GM19468 (cell line): ENCODE data around the gene NLRC5.
"Not testable (repeated sequence)": the region's sequence is repeated elsewhere in the genome, so short reads cannot be mapped to it uniquely, and the experiment has no call there.

Source experiments
- ATAC-seq: cut with Tn5 transposase; IDR thresholded peaks from one replicate; pipeline ENCODE4 v1.9.1; 2021; ENCODE audit warnings: mild to moderate bottlenecking, moderate library complexity, moderate number of reproducible peaks; ENCODE audit not compliant: unreplicated experiment; ENCODE audit errors: extremely low read depth

NLRC5 gene

DNA sequence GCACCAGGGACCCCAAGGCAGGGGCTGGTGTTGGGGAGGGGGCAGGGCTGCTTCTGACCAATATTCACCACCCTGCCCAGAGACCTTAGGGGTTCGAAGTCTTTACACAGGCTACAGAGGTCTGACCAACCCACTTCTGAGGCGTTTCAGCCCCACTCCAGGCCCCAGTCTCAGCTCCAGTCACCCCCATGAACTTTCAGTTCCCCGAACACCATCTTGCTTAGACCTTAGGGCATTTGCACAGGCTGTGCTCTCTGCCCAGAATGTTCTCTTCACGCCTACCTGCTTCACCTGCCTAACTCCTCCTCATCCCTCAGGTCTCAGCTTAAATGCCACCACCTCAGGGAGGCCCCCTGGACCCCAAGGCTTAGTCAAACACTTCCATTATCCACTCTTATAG lies 77.3 kb downstream of the NLRC5 start:
- no peak for ATAC-seq

DNA sequence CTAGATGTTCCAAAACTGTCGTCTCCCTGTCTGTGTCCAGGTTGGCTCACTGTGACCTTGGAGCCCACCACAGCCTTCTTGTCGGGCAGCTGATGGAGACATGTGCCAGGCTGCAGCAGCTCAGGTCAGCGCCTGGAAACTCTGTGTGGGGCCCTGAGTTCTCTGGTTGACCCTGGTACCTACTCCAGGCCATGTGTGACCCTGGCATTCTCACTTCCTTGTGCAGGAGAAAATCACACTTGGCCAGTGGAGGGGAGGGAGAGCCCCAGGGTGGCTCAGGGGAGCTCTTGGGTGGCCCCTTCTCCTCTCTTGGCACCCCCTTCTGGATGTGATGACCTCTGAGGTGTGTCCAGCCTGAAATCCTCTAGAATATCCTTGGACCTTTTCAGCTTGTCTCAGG lies 78.0 kb downstream of the NLRC5 start:
- no peak for ATAC-seq

DNA sequence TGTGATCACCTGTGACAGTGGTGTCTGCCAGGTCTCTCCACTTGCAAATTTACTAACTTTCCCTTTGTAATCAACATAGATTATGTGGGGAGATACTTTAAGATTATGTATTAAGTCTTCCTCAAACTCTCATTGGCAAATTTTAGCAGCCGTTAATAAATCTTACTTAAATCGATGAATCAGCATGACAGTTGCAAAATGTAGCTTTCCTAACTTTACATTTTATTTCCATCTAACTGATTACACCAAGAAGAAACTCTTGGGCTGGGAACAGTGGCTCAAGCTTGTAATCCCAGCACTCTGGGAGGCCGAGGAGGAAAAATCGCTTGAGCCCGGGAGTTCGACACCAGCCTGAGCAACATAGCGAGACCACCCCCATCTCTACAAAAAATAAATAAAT lies 79.7 kb downstream of the NLRC5 start:
- no peak for ATAC-seq

DNA sequence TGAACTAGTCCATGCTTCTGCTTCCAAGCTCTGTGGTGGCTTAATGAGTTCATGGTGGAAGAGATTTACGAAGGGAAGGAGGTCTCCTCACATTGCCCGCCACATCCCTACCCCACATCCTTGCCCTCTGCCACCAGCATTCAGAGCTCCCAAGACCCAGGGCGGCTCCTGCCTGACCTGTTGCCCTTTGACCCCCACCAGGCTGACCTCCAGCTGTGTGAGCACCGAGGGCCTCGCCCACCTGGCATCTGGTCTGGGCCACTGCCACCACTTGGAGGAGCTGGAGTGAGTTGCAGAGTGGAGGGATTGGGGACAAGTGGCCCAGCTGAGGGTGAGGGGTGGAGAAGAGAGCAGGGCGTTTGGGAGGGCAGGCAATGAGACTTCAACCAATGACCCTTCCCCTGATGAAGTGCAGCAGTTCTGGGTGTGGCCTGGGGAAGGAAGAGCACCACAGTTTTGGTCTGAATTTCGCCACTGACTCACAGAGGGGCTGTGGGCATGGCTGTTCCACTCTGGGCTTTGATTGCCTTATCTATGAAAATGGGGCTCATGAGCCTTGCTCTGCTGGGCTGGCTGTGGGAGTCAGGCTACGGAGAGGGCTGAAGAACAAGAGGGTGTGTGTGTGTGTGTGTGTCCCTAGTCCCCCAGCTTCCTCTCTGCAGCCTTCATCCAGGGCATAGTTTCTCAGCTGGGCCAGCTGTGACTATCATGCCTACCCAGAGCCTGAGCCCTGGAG lies 80.4 kb downstream of the NLRC5 start:
- ATAC-seq, result no peak

DNA sequence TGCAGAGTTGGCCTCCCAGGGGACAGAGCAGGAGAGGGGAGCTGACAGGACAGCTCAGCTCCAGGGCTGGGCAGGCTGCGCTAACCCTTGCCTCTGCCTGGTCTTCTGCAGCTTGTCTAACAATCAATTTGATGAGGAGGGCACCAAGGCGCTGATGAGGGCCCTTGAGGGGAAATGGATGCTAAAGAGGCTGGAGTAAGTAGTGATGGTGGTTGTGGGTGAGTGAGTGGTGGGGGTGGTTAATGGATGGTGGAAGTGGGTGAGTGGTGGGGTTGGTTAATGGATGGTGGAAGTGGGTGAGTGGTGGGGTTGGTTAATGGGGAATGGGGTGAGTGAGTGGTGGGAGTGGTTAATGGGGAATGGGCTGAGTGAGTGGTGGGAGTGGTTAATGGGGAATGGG lies 81.1 kb downstream of the NLRC5 start:
- no peak for ATAC-seq

DNA sequence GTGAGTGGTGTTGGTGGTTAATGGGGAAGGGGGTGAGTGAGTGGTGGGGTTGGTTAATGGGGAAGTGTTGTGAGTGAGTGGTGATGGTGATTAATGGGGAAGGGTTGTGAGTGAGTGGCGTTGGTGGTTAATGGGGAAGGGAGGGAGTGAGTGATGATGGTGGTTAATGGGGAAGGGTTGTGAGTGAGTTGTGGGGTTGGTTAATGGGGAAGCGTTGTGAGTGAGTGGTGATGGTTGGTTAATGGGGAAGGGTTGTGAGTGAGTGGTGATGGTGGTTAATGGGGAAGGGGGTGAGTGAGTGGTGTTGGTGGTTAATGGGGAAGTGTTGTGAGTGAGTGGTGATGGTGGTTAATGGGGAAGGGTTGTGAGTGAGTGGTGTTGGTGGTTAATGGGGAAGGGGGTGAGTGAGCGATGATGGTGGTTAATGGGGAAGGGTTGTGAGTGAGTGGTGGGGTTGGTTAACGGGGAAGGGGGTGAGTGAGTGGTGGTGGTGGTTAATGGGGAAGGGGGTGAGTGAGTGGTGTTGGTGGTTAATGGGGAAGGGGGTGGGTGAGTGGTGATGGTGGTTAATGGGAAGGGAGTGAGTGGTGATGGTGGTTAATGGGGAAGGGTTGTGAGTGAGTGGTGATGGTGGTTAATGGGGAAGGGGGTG lies 81.8 kb downstream of the NLRC5 start:
- not testable (repeated sequence) for ATAC-seq

DNA sequence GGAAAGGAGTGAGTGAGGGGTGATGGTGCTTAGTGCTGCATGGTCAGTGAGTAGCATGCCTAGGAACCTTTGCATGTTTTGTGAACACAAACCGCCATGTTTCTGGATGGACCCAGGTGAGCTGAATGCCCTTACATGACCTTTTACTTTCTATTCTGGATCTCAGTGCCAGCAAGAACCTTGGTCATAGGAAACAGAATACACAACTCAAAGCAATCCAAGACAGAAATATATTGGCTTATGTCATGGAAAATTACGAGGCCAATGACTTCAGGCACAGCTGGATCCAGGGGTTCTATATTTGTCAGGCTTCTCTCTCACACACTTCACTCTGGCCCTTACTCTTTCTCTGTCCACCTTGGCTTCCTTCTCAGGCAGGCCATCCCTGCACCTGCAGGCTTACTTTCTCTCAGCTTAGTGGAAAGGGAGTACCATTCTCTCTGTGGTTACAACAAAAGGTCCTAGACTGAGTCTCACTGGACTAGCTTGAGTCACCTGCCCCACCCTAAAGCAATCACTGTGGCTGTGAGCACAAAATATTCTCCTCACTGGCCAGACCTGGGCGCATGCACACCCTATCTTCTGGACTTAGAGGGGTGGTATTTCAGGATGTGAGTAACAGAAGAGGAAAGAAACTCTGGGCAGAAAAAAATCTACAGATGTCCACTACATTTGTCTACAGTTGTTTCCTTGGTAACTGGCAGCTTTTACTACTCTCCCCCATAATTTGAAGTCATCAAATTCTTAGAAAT lies 82.7 kb downstream of the NLRC5 start:
- no peak for ATAC-seq

DNA sequence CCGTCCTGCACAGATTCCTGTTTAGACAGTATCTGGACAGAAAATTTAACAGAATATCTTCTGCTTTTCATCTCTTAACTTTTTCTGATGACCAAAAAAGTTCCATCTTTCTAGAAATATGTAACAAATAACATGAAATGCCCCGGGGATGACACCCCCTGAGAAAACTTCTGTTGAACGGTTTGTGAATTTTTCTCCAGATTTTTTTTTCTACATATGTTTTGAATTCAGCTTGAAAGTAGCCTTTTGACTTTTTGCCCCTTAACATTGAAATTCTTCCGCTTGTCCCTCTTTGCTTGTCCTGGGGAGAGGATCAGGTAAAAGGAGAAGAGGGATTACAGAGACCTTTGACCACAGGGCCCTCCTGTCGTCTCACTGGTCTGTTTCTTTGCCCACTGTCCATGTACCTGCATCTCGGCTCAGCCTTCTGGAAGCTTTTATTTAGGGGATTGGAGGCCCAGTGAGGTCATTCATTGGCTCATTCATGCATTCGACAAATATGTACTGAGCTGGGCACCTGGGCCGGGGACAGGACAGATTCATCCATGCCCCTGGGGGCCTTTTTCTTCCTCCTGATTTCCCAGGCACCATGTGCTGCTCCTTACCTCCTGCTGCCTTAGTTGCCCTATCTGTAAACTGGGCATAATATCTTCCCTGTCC lies 83.4 kb downstream of the NLRC5 start:
- ATAC-seq, result no peak

DNA sequence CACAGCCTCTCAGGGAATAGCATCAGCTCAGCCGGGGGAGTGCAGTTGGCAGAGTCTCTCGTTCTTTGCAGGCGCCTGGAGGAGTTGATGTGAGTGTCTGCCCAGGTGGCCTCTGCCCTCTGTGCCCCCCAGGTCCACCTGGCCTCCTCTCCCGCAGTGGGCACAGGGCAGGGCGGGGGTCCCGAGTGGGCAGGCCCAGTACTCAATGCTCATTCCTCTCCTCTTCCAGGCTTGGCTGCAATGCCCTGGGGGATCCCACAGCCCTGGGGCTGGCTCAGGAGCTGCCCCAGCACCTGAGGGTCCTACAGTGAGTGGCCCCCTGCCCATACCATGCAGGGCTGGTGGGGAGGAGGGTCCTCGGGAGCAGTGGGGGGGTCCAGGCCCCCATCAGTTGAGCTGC lies 88.4 kb downstream of the NLRC5 start:
- ATAC-seq, result no peak

DNA sequence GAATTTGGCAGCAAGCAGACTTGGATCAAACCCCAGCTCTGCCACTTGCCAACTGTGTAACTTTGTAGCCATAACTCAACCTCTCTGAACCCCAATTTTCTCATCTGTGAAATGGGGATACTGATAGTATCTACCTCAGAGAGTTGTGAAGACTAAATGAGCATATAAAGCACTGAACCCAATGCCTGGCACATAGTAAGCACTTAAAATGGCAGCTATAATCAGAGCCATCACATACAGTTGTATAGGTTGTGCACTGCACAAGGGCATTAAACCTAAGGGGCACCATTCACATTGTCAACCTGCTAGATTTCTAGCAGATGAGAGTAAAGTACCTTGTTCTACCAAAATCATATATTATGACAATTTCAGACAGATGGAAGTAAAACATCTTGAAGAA lies 92.4 kb downstream of the NLRC5 start:
- no peak for ATAC-seq

DNA sequence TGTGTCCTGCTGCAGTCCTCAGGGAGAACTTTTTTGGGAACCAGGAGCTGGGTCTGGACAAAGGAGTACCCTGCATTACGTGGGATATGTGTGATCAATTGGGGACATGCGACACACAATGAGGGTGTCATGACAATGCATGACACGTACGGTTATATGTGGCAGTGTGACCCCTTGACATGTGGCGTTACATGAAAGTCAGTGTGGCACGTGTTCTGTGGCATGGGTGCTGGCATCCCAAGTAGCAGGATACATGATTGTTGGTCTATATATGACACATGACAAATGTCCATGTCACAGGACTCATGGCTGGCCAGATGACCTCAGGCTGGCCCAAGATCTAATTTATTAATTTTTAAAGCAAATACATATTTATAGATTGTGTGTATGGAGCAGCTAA lies 93.3 kb downstream of the NLRC5 start:
- no peak for ATAC-seq

DNA sequence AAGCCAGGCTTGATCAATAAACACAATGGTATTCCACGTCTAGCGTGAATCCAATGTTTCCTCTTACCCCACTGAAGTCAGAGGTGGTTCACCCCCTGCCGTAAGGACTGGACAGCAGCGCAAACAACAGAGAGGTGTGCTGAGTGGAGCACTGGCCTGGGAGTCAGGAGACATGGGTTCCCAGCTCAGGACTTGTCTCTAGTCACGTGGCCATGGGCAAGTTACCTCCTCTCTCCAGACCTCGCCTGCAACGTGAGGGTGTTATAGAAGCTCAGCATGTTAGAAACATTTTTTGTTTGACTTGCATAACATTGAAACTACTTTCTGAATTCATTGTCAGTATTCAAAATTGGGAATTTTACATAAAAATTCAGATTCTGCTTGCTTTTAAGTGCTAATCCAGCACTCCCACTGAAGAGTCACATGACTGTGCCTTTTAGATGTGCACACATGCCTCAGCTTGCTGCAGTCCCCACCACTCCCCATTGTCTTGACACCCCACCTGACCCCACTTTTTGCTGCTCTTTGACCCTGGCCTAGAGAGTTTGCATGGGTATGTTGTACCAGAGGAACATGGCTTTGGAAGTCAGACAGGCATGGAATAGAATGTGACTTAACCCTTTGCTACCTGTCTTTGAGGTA lies 94.2 kb downstream of the NLRC5 start:
- no peak for ATAC-seq

DNA sequence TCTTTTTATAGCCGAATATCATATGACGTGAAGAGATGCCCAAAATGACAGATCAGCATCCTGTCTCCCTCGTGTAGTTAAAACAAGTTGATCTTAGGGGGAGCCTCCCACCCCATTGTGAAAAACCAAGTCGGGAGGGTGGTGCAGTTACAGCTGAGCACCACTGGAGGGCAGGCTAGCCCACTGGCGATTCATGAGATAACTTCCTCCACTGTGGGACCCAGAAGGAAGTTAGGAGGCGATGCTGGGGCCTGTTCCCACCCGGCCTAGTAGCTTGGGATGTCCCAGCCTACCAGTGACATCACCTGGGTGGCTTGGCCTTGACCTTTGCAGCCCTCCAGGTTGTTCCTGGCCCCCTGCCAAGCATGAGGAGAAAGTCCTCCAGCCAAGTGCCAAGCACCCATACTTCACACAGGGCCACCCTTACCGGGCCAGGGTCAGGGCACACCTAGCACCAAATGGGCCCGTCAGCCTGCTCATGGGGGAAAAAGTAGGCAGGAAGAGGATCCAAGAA lies 95.0 kb downstream of the NLRC5 start:
- ATAC-seq, result no peak

DNA sequence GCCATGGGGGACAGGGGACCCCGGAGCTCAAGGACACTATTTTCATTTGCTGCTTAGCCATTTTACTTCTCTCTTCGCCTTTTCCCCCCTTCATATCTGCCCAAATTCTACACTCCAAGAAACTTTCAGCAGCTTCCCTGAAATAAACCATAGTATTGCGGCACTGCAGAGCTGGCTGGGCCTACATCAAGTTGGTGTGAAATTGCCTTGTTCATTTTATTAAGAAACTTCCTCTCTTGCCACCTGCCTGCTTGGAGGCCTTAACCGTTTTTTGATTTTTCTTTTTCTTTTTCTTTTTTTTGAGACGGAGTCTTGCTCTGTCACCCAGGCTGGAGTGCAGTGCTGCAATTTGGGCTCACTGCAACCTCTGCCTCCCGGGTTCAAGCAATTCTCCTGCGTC lies 95.6 kb downstream of the NLRC5 start:
- ATAC-seq, result no peak

DNA sequence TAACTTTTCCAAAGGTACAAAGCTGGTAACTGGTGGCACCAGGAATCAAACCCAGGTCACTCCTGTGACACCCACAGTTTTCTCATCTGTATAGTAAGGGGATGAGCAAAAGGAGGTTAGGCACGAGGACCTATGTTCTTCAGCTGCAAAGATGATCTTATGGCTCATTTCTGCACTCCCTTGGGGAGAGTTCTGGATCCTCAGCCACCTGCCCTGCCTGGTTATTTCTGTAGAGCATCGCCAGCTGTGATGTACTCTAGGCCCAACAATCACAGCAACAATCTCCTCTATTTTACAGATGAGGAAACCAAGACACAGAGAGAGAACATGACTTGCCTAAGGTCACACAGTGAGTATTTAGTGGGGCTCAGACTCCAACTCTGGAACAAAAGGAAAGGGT lies 97.6 kb downstream of the NLRC5 start:
- ATAC-seq, result no peak

DNA sequence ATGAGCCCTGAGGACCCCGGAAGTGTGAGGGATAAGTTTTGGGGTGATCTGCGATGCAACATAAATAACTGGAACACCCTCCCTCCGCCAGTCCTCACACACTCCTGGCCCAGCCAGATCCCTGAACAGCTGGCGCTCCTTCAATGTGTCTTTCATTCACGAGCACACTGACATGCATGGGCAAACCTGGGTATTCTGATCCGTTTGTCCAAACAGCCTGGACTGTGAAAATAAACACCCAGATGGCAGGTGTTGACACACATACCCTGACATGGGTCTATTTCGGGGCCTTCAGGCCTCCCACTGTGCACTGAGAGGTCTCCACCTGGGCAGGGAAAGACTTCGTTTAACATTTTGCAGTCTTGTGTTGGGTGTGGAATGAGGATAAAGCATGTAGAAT lies 100.0 kb downstream of the NLRC5 start:
- ATAC-seq, result no peak

DNA sequence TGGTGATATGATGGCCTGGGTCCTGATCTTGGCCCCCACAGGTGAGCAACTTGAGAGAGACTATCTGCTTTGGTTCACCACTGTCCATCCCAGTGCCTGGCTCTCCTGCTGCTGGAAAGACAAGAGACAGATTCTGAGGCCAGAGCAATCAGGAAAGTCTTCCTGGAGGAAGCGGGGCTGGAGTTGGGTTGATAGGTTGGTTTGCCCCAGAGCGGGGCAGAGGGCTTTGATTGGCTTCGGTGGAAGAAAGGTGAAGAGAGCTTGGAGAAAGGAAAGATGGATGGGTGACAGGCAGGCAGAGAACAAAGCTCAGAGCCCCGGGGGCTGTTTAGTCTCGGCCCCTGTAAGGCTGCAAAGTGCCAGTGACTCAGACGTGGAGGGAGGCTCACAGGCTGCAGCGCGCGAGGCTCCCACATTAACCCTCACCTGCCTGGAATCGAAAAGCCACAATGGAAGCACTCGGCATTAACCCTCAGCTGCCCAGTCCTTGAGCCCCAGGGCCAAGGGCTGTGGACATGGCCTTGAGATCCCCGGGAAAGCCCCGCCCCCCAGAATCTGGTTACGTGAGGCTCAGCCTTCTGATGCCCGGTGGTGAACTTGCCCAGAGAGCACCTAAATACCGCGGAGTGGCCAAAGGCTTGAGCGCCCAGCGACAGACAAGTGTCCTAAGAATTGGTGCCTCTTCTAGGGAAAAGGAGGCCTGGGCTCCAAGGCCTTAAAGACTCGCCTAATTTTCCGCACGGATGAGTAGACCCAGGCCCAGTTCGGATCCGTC lies 102.0 kb downstream of the NLRC5 start:
- ATAC-seq, result no peak

DNA sequence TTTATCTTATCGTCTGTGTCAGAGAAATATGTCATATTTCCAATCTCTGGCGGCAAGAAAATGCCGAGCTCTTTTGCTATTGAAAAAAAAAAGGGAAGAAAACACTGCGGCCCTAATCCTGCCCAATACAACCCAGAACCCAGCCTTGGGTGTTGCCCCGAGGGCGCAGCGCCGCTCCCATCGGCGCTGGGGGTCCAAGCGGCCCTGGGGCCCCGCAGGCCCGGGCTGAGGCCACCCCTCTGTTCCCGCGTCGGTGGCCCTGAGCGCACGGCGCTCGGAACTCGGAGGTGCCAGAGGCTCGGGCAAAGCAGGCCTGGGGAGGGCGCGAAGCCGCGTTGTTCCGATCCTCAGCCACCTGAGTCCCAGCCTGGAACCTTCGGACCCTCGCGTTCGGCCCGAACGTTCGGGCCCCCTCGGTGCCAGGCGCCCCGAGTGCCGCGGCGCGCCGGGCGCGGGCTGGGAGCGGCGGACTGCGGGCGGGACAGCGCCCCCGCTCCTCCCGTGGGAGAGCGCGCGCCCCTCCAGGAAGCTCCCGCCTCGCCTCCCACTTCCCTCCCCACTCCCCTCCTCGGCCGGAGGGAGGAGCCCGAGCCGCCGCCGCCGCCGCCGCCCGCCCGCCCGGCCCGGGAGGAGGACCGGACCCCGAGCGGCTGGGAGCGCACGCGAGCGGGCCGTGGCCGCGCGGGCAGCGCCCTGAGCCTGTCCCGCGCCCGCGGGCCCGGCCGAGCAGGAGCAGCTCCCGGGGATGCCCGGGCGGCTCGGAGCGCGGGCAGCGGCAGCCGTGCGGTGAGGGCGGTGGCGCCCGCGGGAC lies 102.8 kb downstream of the NLRC5 start, which contains the start of gene CPNE2:
Gene CPNE2 (plus strand): TSS at position 609 of the 811 bp plus-strand sequence. CDS start 18,160 bp downstream, outside the sequence.
- ATAC-seq, result no peak
